ENCODE results near the gene ZNF674. TPM values are rescaled to one million over a fixed set of nuclear protein-coding genes. Genes with fewer than 3 reads are reported as not detected.
"Not testable (repeated sequence)": the region's sequence is repeated elsewhere in the genome, so short reads cannot be mapped to it uniquely, and the experiment has no call there.

The ZNF674 gene
- total and polyA plus RNA-seq, 4 donors, result 1.2 to 11.3 (median 2.9) TPM

DNA sequence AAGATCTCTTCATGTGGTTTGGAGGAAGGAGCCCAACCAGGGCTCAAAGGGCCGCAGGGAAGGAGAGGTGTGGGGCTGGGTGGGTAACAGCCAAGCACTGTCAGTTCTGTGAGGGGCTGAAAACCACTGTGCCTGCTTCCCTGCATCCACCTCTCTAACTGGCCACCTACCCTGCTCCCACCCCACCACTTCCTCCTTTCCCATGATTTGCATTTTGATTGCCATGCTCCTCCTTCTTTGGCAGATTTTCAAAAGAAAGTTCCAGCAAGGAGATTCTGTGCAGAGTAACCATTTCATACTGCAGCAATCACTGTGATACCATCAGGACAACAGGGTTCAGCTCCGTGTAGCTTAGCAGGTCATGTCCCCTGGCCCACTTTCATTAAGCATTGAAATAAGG, 1.8 kb downstream of the ZNF674 start:
- no peaks in the 10 kb centered on the region for H3K9me3 ChIP-seq (ENCODE audit: control insufficient read depth in 4 of 4, insufficient read depth in 3 of 4, low read length in 3 of 4)
- ATAC-seq (ENCODE audit: insufficient read depth, low FRiP score) (no peak), DNase-seq (no peak)
- TF ChIP-seq, protein P1, sequence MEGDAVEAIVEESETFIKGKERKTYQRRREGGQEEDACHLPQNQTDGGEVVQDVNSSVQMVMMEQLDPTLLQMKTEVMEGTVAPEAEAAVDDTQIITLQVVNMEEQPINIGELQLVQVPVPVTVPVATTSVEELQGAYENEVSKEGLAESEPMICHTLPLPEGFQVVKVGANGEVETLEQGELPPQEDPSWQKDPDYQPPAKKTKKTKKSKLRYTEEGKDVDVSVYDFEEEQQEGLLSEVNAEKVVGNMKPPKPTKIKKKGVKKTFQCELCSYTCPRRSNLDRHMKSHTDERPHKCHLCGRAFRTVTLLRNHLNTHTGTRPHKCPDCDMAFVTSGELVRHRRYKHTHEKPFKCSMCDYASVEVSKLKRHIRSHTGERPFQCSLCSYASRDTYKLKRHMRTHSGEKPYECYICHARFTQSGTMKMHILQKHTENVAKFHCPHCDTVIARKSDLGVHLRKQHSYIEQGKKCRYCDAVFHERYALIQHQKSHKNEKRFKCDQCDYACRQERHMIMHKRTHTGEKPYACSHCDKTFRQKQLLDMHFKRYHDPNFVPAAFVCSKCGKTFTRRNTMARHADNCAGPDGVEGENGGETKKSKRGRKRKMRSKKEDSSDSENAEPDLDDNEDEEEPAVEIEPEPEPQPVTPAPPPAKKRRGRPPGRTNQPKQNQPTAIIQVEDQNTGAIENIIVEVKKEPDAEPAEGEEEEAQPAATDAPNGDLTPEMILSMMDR (IDR thresholded peaks at IDR 0.05; ENCODE audit: control extremely low read depth, extremely low read depth), result no peak
- no peak overlapping the region for H3K9ac ChIP-seq (ENCODE audit: insufficient read depth in 1 of 2, low read length in 2 of 2)
- peaks cover 0 to 3% (median 0%) of the 10 kb centered on the region in 3 donors for H3K27me3 ChIP-seq (ENCODE audit: control insufficient read depth in 3 of 3, insufficient read depth in 3 of 3, low read length in 2 of 3)
- peaks cover 0 to 2% (median under 1%) of the 10 kb centered on the region in 4 donors for H3K36me3 ChIP-seq (ENCODE audit: control insufficient read depth in 4 of 4, insufficient read depth in 4 of 4, low read length in 4 of 4)
- no peak overlapping the region for H3K4me3 ChIP-seq
- no peak overlapping the region for H3K27ac ChIP-seq (ENCODE audit: low read depth in 1 of 2, low read length in 1 of 2)
- WGBS, 2 donors, result 65 to 84% methylated on average over 1 to 2 of the region's 2 CpGs
- H3K4me1 ChIP-seq (ENCODE audit: control insufficient read depth in 5 of 5, insufficient read depth in 5 of 5, low read length in 5 of 5), result peaks cover 0 to 9% (median 5%) of the 10 kb centered on the region in 5 donors

DNA sequence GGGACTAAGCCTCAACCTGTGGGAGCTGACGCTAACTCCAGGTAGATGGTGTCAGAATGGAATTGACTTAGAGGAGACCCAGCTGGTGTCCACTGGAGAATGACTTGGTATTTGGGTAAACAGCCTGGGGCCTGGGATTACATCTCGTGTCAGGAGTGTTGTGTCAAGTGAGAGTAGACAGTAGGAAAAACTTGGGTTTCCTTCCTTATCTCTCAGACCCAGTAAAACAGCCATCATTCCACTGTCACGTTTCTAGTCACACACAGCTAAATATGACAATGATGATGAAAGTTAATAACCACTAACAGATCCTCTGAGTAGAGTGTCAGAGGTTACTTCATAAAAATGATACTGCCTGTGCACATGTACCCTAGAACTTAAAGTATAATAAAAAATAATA, 13.8 kb downstream of the ZNF674 start:
- H3K9me3 ChIP-seq (ENCODE audit: control insufficient read depth in 4 of 4, insufficient read depth in 3 of 4, low read length in 3 of 4), result no peaks in the 10 kb centered on the region
- TF ChIP-seq, protein P1 (IDR thresholded peaks at IDR 0.05; ENCODE audit: control extremely low read depth, extremely low read depth), result no peak
- no peak overlapping the region for H3K27ac ChIP-seq (ENCODE audit: low read depth in 1 of 2, low read length in 1 of 2)
- DNase-seq (no peak), ATAC-seq (ENCODE audit: insufficient read depth, low FRiP score) (no peak)
- no peak overlapping the region for H3K4me3 ChIP-seq
- no peak overlapping the region for H3K9ac ChIP-seq (ENCODE audit: insufficient read depth in 1 of 2, low read length in 2 of 2)
- no peaks in the 10 kb centered on the region for H3K4me1 ChIP-seq (ENCODE audit: control insufficient read depth in 5 of 5, insufficient read depth in 5 of 5, low read length in 5 of 5)
- H3K27me3 ChIP-seq (ENCODE audit: control insufficient read depth in 3 of 3, insufficient read depth in 3 of 3, low read length in 2 of 3), result no peaks in the 10 kb centered on the region
- WGBS, 2 donors, result 58 to 64% methylated on average over 3 of the region's 3 CpGs
- H3K36me3 ChIP-seq (ENCODE audit: control insufficient read depth in 4 of 4, insufficient read depth in 4 of 4, low read length in 4 of 4), result no peaks in the 10 kb centered on the region

DNA sequence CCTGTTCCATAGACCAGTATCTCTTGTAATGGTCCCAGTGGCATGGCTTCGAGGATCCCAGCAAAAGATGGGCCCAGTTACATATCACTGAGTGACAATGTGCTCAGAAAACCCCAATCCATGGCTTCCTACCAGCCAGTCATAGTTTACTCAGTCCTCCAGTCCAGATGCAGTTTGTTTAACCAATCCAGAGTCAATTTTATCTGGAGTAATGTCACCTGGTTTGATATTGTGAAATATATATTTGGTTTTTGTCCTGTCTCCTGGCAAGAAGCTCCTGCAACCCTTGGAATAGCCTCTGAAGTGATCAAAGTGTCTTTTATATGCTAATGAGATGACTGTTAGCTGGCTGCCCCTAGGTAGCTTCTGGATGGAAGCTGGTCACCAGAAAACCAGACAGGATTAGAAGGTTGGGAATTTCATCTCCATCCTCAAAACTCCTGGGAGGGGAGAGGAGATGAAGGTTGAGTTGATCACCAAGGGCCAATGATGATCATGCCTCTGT, 14.8 kb downstream of the ZNF674 start:
- not testable (repeated sequence) for H3K36me3 ChIP-seq (ENCODE audit: control insufficient read depth in 4 of 4, insufficient read depth in 4 of 4, low read length in 4 of 4); H3K4me1 ChIP-seq (ENCODE audit: control insufficient read depth in 5 of 5, insufficient read depth in 5 of 5, low read length in 5 of 5); DNase-seq; H3K9me3 ChIP-seq (ENCODE audit: control insufficient read depth in 4 of 4, insufficient read depth in 3 of 4, low read length in 3 of 4); ATAC-seq (ENCODE audit: insufficient read depth, low FRiP score); H3K9ac ChIP-seq (ENCODE audit: insufficient read depth in 1 of 2, low read length in 2 of 2); H3K27ac ChIP-seq (ENCODE audit: low read depth in 1 of 2, low read length in 1 of 2); H3K27me3 ChIP-seq (ENCODE audit: control insufficient read depth in 3 of 3, insufficient read depth in 3 of 3, low read length in 2 of 3); H3K4me3 ChIP-seq
- WGBS, 2 donors, result 64% methylated on average over 1 of the region's 1 CpG; no CpG with 5 or more reads in 1 of the 2 donors

DNA sequence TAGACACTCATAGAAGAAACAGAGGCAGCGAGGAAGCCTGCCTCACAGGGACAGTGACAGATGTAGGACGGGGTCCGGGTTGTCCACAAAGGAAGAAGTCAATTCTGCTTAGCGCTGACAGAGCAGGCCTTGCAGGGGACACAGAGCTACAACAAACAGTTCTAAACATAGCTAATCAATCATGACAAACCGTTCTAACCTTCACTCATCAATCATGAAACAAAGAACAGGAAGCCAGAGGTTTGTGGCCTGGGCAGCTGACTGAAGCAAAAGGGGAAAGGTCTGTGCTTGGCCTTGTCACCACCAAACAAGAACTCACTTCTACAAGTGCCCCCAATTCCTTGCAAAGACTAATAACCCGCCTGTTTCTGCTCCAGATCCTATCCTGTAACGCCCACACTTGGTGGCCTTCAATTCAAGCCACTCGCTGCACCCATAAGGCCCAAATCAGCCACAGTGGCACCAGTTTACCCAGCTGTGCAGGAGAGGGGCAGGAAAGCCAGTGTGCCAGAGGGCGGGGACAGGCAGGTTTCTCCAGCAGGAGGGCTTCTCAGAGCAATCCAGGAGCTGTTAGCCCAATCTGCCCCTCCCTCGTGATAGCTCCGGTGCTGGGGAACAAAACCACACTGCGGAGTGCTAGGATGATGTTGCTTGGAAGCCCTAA, 15.3 kb downstream of the ZNF674 start:
- H3K9me3 ChIP-seq (ENCODE audit: control insufficient read depth in 4 of 4, insufficient read depth in 3 of 4, low read length in 3 of 4); H3K9ac ChIP-seq (ENCODE audit: insufficient read depth in 1 of 2, low read length in 2 of 2); H3K4me1 ChIP-seq (ENCODE audit: control insufficient read depth in 5 of 5, insufficient read depth in 5 of 5, low read length in 5 of 5); H3K27me3 ChIP-seq (ENCODE audit: control insufficient read depth in 3 of 3, insufficient read depth in 3 of 3, low read length in 2 of 3); H3K36me3 ChIP-seq (ENCODE audit: control insufficient read depth in 4 of 4, insufficient read depth in 4 of 4, low read length in 4 of 4); ATAC-seq (ENCODE audit: insufficient read depth, low FRiP score); DNase-seq; H3K4me3 ChIP-seq; H3K27ac ChIP-seq (ENCODE audit: low read depth in 1 of 2, low read length in 1 of 2): not testable (repeated sequence)
- WGBS, 2 donors, result 63 to 74% methylated on average over 12 of the region's 12 CpGs

DNA sequence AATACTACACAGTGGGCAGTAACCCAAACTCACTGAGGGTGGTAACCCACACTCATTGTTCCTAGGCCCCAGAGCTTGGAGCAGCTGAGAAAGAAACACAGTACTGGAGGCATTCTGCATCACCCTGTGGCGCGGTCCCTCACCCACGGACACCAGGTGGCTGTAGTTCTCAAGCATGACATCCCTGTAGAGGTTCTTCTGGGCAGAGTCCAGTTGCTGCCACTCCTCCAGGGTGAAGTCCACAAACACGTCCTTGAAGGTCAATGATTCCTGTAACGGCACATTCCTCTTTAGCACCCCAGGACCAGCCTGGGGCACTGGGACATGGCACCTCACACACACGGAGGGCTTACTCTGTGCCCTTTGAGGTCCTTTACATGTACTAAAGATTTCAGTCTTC, 16.6 kb downstream of the ZNF674 start:
- DNase-seq; H3K9ac ChIP-seq (ENCODE audit: insufficient read depth in 1 of 2, low read length in 2 of 2); H3K27ac ChIP-seq (ENCODE audit: low read depth in 1 of 2, low read length in 1 of 2); ATAC-seq (ENCODE audit: insufficient read depth, low FRiP score); H3K4me1 ChIP-seq (ENCODE audit: control insufficient read depth in 5 of 5, insufficient read depth in 5 of 5, low read length in 5 of 5); H3K4me3 ChIP-seq; H3K36me3 ChIP-seq (ENCODE audit: control insufficient read depth in 4 of 4, insufficient read depth in 4 of 4, low read length in 4 of 4); H3K9me3 ChIP-seq (ENCODE audit: control insufficient read depth in 4 of 4, insufficient read depth in 3 of 4, low read length in 3 of 4); H3K27me3 ChIP-seq (ENCODE audit: control insufficient read depth in 3 of 3, insufficient read depth in 3 of 3, low read length in 2 of 3): not testable (repeated sequence)
- 86 to 100% methylated on average over 3 to 6 of the region's 6 CpGs for WGBS, 2 donors

Measured in lung (tissue), 12 donors.